GM19468 (cell line): ENCODE results near the gene HAND1.
A peak's percentile ranks its signal among the peaks of the same experiment; 100 is the strongest.

Source experiments
- ATAC-seq: cut with Tn5 transposase; IDR thresholded peaks from one replicate; pipeline ENCODE4 v1.9.1; 2021; ENCODE audit warnings: mild to moderate bottlenecking, moderate library complexity, moderate number of reproducible peaks; ENCODE audit not compliant: unreplicated experiment; ENCODE audit errors: extremely low read depth

The HAND1 gene

DNA sequence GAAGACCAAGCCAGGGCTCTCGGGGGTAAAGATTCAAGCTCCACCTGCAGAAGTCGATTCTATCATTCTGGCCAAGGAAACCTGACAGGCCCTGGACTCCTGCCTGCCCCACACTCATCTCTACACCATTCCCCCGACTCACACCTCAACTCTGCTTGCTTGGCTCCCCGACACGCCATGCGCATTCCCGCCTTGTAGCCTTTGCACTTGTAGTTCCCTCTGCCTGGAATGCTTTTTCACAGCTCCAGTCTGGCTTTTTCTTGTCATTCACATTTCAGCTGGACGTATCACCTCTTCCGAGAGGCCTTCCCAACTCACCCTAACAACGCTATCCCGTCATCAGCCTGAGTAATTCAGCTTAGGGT lies 28.7 kb upstream of the HAND1 start:
- no peak for ATAC-seq

DNA sequence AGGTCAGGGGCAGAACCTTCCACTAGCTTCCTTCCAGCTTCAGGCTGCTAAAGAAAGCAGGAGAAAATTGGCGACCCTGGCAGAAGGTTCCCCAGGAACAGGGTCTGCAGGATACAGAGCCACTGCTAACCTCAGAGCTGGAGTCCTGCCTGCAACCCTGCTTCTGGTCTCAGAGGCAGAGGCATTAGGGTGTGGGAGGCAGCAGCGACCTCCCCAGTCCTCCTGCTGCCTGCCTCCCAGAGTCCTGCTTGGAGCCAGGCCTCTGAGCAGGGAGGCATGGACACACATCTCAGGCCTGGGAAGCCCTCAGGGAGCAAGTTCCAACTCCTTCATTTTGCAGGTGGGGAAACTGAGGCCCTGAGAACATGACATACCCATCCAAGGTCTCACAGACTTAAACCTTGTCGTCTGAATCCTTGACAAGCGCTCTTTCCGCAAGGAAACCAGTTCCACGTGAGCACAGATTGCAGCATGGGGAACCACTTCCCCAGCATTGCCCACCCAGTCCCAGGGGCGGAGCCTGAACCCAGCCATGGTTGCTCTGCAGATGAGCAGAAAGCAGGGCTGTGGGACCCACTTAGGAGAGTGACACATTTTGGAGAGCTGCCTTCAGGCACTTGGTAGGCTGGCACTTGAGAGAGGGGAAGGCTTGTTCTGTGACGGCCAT lies 28.2 kb upstream of the HAND1 start:
- no peak for ATAC-seq

DNA sequence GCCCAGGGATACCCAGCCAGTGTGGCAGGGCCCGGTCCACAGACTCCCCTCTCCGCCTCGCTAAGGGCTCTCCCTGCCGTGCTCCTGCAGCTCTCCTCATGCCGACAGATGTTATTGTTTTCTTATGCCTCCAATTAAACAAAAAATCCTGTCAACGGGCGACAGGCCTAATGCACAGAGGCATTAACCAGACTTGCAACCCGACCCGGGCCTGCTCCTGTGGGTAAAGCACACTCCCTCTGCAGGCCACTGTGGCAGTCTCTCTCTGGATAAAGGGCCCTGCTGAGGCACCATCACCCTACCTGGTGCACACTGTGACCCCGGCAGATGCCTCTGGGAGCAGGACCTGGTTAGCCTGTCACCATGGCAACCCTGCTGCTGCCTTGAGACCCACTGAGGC lies 27.5 kb upstream of the HAND1 start:
- ATAC-seq = no peak

DNA sequence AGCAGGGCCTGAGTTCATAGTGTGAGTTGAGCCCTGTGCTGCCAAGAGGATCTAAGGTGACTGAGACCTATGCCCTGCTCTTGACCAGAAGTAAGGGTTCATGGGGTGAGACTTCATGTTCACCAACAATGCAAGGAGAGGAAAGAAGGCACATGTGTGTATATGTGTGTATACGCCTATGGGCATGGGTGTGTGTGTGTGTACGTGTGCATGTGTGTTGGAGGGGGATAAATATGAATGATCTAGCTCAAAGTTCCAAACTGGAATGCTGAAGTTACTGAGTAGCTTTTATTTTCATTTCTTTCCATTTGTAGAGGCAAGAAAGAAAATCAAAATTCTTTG lies 25.6 kb upstream of the HAND1 start:
- ATAC-seq = no peak

DNA sequence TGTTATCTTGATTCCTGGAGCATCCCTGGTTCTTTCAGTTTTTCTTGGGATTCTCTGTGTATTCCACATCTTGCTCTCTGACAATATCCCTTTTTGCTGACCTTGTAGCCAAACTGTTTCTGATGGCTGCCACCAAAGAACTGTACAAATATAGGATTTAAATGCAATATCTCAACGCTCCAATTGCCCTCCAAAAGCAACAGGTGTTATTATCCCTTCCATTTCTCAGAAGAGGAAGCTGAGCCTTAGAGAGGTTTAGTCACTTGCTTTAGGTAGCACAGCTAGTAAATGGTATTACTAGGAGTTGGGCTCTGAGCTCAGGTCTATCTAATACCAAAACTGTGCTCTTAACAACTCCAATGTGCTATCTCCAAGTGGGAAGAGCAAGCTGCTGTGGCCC lies 24.2 kb upstream of the HAND1 start:
- ATAC-seq = no peak

DNA sequence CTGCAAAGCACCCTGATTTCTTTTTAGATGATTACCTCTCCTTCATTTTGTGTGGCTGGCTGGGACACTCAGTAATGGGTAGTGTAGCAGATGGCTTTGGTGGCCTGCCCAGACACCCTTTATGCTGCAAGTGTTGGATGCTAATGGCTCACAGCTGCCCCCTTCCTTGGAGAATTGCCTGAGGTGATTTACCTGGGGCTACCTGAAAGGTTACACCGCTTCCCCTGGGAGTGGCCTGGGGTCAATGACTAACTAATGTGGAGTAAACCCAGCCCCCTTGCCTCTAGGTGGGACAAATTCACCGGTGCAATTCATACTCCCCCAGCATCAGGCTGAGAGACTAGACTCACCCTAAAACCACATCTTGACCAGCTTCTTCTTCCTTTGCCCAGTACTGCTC lies 23.5 kb upstream of the HAND1 start:
- ATAC-seq = no peak

DNA sequence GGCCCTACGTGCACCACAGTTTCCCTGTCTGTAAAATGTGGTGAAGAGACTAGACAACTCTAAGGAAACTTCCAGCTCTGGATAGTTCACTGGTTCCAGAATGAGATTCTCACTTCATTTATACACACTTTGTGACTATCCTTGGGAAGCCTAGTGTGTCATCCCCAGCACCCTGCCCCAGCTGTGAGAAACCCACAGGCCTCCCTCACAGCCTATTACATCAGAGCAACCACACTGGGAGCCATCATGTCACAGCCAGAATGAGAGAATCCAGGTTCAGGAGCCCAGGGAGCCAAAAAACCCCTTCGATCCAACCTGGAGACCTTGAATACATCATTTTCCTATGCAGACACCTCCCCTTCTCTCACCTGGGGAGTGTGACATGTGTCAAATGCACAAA lies 21.0 kb upstream of the HAND1 start:
- ATAC-seq = no peak

DNA sequence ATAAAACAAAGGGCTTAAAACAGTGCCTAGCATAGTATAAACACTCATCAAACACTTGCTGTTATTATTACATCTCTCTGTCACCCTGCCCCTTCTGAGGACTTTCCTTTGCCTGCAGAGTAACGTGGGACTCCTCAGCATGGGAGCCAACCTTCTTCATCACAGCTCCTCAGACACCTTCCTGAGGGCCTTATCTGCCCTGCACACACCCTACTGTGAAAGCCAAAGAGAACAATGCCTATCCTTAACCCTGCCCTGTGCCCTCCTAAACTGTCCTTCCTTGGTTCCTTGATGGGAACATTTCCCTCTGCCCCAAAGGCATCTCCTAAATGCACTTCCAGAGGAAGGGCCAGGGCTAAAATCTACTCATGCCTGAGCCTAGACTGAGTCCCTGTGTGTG lies 20.6 kb upstream of the HAND1 start:
- ATAC-seq = no peak

DNA sequence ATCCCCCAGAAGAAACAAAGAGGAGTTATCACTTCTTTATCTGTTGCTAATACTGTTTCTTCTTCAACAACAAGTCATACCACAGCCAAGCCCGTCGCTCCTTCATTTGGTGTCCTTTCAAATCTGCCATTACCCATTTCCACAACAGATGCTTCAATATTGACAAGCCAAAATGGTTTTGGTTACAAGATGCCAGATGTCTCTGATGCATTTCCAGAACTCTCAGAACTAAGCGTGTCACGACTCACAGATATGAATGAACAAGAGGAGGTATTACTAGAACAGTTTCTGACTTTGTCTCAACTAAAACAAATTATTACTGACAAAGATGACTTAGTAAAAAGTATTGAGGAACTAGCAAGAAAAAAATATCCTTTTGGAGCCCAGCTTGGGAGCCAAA lies 16.0 kb upstream of the HAND1 start:
- ATAC-seq = no peak

DNA sequence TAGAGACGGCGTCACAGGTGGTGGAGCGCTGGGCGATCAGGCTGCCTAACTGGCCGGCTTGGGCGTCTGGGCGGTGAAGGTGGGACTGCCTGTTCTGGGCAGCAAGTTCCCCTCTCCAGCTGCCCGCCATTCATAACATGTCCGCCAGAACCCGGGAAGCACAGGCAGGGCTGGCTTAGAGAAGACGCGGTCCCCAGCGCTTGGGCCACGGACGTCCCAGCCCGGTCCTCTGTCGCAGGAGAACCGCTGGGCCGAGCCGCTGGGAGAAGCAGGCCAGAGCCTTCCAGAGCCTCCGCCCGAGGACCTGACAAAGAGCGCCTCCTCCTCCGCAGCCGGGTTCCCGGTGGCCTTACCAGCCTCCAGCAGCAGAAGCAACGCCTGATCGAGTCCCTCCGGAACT lies 15.2 kb upstream of the HAND1 start:
- no peak for ATAC-seq

DNA sequence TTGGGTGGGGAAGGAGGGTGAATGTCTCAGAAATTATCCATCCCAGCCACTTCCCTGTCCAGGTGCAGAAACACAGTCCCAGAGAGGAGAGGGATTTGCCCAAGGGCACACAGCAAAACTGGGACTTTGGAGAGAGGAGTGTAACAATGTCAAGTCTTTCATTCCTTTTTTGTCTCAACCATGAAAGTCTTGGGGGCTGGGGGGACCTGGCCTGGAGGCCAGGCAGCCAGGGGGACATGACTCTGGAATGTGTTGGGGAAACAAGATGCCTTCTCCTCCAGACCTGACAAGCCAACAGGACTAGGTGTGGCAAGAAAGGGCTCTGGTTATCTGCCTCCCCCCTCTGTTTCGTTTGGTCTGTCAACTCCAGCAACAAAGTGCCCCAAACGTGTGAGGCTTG lies 13.9 kb upstream of the HAND1 start:
- no peak for ATAC-seq

DNA sequence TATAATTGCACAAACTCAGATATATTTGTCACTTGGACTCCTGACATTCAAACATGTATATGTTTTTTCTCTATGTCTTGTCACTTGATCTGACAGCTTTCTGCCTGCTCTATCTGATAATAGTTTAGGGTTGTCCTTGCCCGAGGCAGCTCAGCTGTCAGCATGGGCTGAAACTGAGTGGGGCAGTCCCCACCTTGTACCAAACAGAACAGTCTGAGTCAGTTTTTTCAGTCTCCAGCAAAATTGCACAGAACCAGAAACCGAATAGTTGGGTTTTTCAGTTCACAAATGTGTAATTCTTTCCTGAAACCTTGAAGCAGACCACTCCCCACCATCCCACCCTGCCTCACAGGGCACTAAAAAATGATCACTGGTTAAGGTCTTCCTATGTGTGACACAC lies 9.5 kb upstream of the HAND1 start:
- ATAC-seq = peak; percentile 97

DNA sequence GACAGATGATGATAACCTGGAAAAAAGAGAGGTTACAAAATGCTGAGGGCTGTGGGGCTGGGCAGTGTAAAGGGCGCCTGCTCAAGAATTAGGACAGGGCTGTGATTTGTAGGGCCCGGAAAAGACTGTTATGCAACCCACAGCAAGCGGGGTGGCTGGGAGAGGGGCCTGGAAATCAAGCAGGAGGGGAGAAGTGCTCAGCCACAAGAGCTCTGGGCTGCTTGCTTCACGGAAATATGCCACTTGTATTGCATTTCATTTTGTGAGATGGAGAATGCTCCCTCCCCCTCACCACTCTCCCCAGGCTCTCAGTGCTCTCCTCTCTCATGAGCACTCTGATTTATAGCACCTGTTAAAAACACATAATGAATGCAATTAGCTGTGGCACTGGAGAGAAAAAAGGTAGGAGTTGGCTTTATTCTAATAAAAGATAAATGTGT lies 8.4 kb upstream of the HAND1 start:
- no peak for ATAC-seq

DNA sequence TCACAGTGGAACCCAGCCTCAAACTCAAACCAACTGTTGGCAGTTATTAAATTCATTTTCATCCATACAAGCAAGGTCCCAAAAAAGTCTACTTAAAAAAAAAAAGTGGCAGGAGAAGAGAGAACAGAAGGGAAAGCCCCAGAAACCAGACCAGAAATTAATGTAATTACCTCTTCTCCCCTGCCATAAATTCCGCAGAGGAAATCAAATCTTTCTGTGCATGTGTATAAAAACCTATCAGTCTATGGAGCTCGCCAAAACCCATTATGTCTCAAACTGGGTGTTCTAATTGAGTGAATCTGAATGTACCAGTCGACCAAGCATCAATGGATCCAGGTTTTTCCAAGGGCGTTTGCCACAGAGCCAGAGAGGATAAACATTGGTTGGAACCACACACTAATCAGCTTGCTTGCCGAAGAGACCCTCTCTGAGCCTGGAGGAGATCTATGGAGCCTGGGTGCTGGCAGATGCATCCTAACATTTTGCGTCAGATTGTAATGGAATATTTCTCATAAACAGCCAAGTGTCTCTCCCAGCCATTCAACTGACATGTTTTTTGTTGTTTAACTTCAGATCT lies 7.9 kb upstream of the HAND1 start:
- ATAC-seq = no peak

DNA sequence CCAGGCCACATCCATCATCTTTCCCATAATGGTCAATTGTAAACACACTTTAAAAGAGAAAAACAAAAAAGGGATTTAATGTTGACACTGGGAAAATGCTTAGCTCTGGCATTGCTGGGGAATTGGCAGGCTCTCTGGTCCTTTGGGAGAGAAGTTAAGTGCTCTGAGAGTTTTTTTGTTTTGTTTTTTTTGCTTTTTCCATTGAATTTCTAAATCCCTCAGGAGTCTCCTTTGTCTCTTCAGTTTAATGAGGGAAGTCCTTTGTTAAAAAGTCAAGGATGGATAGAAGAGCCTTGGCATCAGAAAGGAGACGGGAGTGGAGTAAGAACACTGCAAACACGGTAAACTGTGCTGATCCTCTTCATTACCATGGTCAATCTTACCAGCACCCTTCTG lies 7.1 kb upstream of the HAND1 start:
- ATAC-seq = no peak

DNA sequence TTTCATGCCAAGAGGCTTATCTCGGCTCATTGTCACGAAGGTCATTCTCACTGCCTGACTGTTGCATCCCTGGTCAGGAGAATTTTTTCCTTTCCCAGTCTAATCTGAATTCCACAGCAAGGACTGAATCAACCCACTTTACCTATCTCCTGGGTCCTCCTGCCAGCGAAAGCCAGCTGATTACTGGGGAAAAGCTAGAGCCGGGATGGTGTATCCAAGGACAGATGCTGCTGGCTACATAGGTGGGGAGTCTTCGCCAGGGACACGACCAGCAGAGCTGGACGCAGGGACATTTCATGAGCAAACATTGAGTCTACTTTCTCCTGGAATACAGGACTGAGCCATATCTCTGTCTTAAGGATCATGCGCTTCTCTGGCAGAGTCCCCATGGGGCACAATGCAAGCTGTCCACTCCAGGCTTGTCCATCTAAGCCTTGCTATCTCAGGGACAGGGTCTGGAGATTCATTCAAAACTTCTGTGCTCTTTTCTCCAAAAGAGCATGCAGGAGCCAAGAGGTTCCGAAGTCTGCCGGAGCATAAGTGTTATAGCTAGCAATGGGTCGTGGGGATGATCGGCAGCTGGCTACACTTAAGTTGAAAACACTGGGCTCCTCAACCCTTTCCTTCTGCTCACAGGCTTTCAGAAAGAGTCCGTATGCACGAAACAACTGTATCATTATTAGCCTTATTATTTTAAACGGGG lies 6.5 kb upstream of the HAND1 start:
- no peak for ATAC-seq

DNA sequence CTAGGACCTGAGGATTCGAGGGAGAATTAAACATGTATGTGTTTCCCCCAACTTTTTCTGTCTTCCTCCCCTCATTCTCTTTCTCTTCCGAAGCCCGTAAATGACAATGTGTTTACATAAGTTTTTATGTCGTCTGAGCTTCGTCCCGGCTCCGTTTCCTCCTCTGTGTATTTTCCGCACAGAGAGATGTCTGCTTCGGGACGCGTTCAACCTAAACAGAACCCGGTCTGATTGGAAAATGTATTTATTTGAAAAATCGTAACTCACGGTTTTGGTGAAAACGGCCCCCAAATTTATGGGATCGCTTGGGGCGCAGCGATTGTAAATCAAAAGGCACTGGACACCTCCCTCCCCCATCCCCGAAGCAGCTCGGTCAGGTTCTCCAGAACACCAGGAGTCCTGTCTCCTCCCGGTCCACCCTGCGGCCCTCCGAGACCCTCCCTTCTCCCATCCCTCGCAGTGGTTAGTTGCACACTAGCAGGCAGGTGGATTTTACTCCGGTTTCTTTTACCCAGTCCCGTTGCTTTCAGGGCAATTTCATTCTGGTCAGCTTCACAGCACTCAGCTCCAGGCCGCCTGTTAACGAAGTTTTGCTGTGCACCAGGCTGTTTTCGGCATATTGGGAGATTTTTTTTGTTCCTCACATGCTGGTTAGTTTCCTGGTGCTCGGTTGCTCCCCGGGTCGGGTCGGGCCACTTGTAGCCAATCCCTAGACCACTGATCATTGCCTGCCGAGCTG lies 5.8 kb upstream of the HAND1 start:
- no peak for ATAC-seq

DNA sequence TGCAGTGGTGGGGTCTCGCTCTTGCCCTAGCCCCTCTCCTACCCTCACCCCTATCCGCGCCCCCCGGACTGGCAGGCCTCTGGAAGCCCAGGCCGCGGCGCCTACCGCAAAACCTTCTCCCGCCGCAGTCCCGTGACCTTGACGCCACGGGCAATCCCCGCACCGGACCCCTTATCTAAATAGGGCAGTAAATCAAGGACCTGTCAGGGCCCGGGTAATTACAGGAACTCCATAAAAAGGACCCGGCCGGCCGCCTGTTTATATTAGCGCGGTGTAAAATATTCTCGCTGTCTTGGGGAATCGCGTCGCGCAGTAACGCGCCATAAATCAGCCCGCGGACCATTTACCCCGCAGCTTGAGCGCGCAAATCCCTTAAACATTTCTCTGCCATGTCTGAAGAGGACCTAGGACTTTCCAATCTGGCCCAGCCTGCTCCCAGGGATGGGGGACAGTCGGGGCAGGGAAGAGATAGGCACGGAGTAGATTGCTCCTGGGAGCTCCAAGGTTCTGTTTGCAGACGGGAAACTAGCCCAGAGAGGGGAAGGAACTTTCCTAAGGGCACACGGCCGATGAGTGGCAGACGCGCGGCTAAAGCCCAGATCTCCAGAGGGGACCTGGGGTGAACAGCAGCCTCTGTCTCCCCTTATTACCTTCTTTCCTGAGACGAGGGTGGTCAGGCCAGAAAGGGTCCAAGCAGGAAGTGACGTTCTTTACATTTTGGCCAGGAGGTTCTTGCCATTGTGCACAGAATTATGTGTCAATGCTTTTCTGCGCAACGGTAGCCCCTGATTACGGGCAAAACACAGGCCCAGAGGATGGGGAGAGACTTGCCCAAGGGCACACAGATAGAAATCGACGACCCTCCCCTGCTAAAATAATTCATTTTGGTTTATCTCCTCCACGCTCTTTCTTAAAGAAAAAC lies 4.8 kb upstream of the HAND1 start:
- no peak for ATAC-seq

DNA sequence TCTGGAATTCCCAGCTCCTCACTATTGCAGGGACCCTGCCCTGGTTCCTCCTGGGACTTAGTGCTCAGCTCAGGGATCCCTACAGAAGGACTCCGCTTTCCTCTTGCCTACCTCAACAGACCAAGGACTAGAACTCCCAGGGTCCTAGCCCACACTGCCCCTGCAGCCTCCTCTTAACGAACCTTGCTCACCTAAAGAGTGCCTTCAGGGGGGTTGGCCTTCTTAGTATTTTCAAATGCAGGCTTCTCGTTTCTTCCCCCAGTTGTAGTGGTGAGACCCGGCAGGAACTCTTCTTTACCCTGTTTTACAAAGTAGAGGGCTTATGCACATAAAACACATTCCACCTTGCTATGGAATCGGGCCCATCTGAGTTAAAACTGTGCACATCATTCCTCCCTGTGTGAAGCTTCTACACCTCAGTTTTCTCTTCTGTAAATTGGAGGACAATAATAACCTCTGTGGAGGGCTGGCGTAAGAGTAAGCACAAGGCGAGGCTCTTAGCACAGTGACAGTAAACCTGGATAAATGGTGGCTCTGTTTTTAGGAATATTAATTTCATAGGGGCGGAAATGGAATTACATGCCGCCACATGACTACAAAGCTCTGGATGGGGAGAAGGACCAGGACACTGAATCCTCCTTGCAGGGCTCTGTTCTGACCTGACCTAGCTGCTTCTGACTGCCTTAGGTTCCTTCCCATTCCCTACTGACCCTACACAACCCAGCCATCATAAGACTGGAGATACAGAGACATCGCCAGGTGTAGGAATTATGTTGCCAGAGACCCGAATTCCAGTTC lies 3.8 kb upstream of the HAND1 start:
- no peak for ATAC-seq

DNA sequence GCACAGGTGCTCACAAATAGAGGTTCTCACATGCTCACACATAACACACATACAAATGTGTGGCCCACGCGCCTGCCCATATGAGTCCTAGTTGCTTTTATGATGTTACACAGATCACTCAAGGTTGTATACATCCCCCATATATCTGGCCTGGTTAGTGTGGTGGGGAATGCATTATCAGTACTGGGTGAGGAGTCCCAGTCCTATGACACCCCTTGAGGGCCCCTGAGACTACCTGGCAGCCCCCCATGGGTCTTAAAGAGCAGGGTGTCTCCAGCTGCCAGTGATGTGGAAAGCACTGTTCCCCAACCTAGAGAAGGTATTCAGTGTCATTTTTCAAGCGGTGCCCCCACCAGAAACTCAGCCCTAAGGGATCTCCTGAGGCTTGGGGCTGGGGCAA lies 2.8 kb upstream of the HAND1 start:
- ATAC-seq = no peak
